Lung (tissue), 12 donors: ENCODE data around the gene SCAMP1. TPM values are rescaled to one million over a fixed set of nuclear protein-coding genes. Genes with fewer than 3 reads are reported as not detected.
"Not testable (repeated sequence)": the region's sequence is repeated elsewhere in the genome, so short reads cannot be mapped to it uniquely, and the experiment has no call there.

ENCODE experiments used
- ATAC-seq: fragments of 200-7000 bp; cut with Tn5 transposase; one replicate; pipeline ENCODE4 v1.9.1; 2020; ENCODE audit warnings: moderate number of reproducible peaks; ENCODE audit not compliant: insufficient read depth, low FRiP score
- DNase-seq, 3 donors: peaks; one replicate each; pipeline ENCODE4 v3.0.0-alpha.2; 2013 to 2017
- H3K27ac ChIP-seq, 2 donors: one replicate each; pipeline ENCODE4 v1.5.1; 2013; ENCODE audit warnings: mild to moderate bottlenecking in 2 of 2, moderate library complexity in 2 of 2, control low read depth in 1 of 2, inconsistent platforms in 1 of 2, low read depth in 1 of 2, low read length in 1 of 2
- H3K27me3 ChIP-seq, 3 donors: one replicate each; pipeline ENCODE4 v1.5.1; 2013; ENCODE audit warnings: low read length in 2 of 3; ENCODE audit not compliant: control insufficient read depth in 3 of 3, insufficient read depth in 3 of 3
- H3K36me3 ChIP-seq, 4 donors: one replicate each; pipeline ENCODE4 v1.5.1; 2013; ENCODE audit warnings: low read length in 4 of 4, mild to moderate bottlenecking in 1 of 4, moderate library complexity in 1 of 4; ENCODE audit not compliant: control insufficient read depth in 4 of 4, insufficient read depth in 4 of 4
- H3K4me1 ChIP-seq, 5 donors: one replicate each; pipeline ENCODE4 v1.5.1; 2013; ENCODE audit warnings: low read length in 5 of 5, mild to moderate bottlenecking in 2 of 5, moderate library complexity in 1 of 5; ENCODE audit not compliant: control insufficient read depth in 5 of 5, insufficient read depth in 5 of 5
- H3K4me3 ChIP-seq: one replicate; pipeline ENCODE4 v1.5.1; 2013; ENCODE audit warnings: mild to moderate bottlenecking, control low read depth, moderate library complexity
- H3K9ac ChIP-seq, 2 donors: one replicate each; pipeline ENCODE4 v1.5.1; 2013; ENCODE audit warnings: low read length in 2 of 2, control low read depth in 1 of 2; ENCODE audit not compliant: insufficient read depth in 1 of 2
- H3K9me3 ChIP-seq, 4 donors: one replicate each; pipeline ENCODE4 v1.5.1; 2013; ENCODE audit warnings: low read length in 3 of 4, mild to moderate bottlenecking in 1 of 4, moderate library complexity in 1 of 4; ENCODE audit not compliant: control insufficient read depth in 4 of 4, insufficient read depth in 3 of 4
- CTCF ChIP-seq: IDR thresholded peaks from 2 replicates; pipeline ENCODE4 v1.5.1; 2012; ENCODE audit warnings: mild to moderate bottlenecking; ENCODE audit errors: control extremely low read depth, extremely low read depth
- WGBS, 2 donors: extraction: QIAGEN DNeasy Blood & Tissue Kit; methylation state at CpG; one replicate each; pipeline ENCODE4 v1.1.7; 2013; 5-methylcytosine and 5-hydroxymethylcytosine counted together
- polyA plus RNA-seq, 2 donors: library from polyadenylated mRNA; stranded (reverse); fragments of 200-250 nt; gene quantifications; one replicate each; pipeline ENCODE4 v1.2.1, GENCODE V29; 2013
- total RNA-seq, 2 donors: library from RNA; depleted of rRNA in 1 of 2; stranded (reverse); fragments of >200 nt in 1 of 2; gene quantifications; one replicate each; pipeline ENCODE4 v1.2.1, GENCODE V29; 2014 to 2021
- donor health status: control.
- donor health status: control.
- donor health status: Bipolar disorder and iron deficiency.
- donor health status: healthy.
- donor health status: DM: yes; HTN: yes; CAD: no.

Gene SCAMP1
- total and polyA plus RNA-seq, 4 donors: 7.7 to 45.8 (median 16.9) TPM

GRCh38 chr5:78345485-78345884 is 14.9 kb upstream of the SCAMP1 start:
- no peaks in the 10 kb centered on the region for H3K27me3 ChIP-seq
- no peak for ATAC-seq
- H3K4me3 ChIP-seq: no peak overlapping the region
- no peak overlapping the region for H3K9ac ChIP-seq
- WGBS, 2 donors: 30 to 61% methylated on average over 3 of the region's 3 CpGs
- H3K27ac ChIP-seq: no peak overlapping the region
- no peak for TF ChIP-seq CTCF
- DNase-seq: peak; percentile 17 to 56 (median 46)
- H3K36me3 ChIP-seq: no peaks in the 10 kb centered on the region
- H3K9me3 ChIP-seq: no peaks in the 10 kb centered on the region
- H3K4me1 ChIP-seq: peaks cover 0 to 8% (median 0%) of the 10 kb centered on the region in 5 donors

- ATAC-seq: no peak
- 49 to 56% methylated on average over 4 of the region's 4 CpGs for WGBS, 2 donors
Observed at GRCh38 chr5:78353520-78353919, 6.9 kb upstream of the SCAMP1 start.

GRCh38 chr5:78354066-78354670 is 6.2 kb upstream of the SCAMP1 start:
- H3K4me3 ChIP-seq: no peak overlapping the region
- no peak for TF ChIP-seq CTCF
- no peak overlapping the region for H3K27ac ChIP-seq
- no peaks in the 10 kb centered on the region for H3K27me3 ChIP-seq
- DNase-seq: no peak
- H3K4me1 ChIP-seq: peaks cover 0 to 3% (median 2%) of the 10 kb centered on the region in 5 donors
- no peak for ATAC-seq
- H3K36me3 ChIP-seq: peaks cover 0 to 3% (median 0%) of the 10 kb centered on the region in 4 donors
- no peak overlapping the region for H3K9ac ChIP-seq
- 74% methylated on average over 4 of the region's 4 CpGs for WGBS, 2 donors
- H3K9me3 ChIP-seq: no peaks in the 10 kb centered on the region

More at GRCh38 chr5:78353520-78353919, 6.9 kb upstream of the SCAMP1 start:
- Histone ChIP-seq H3K27ac (no peak overlapping the region), H3K4me1 (peaks cover 0 to 1% (median 0%) of the 10 kb centered on the region in 5 donors), H3K4me3 (no peak overlapping the region), H3K27me3 (no peaks in the 10 kb centered on the region), H3K9ac (no peak overlapping the region), H3K9me3 (no peaks in the 10 kb centered on the region), H3K36me3 (peaks cover 0 to 3% (median 0%) of the 10 kb centered on the region in 4 donors)
- no peak for TF ChIP-seq CTCF
- DNase-seq: no peak

GRCh38 chr5:78355561-78355960 is 4.9 kb upstream of the SCAMP1 start:
- WGBS, 2 donors: 92% methylated on average over 2 of the region's 2 CpGs
- H3K27me3 ChIP-seq: no peaks in the 10 kb centered on the region
- H3K9ac ChIP-seq: no peak overlapping the region
- no peak for DNase-seq
- H3K9me3 ChIP-seq: no peaks in the 10 kb centered on the region
- TF ChIP-seq CTCF: no peak
- H3K27ac ChIP-seq: no peak overlapping the region
- peaks cover 0 to 3% (median 0%) of the 10 kb centered on the region in 4 donors for H3K36me3 ChIP-seq
- no peak for ATAC-seq
- no peak overlapping the region for H3K4me3 ChIP-seq
- peaks cover 0 to 7% (median 2%) of the 10 kb centered on the region in 5 donors for H3K4me1 ChIP-seq

GRCh38 chr5:78359455-78359830 is 974 bp upstream of the SCAMP1 start:
- not testable (repeated sequence) for H3K27me3 ChIP-seq, DNase-seq, H3K36me3 ChIP-seq, ATAC-seq, H3K9me3 ChIP-seq
- Histone ChIP-seq H3K4me1 (peaks cover 0 to 17% (median 4%) of the 10 kb centered on the region in 5 donors), H3K27ac (peak overlapping the region; percentile 92 to 98), H3K9ac (peak overlapping the region; percentile 71 to 88), H3K4me3 (peak overlapping the region; percentile 73)
- WGBS, 2 donors: 80 to 82% methylated on average over 19 of the region's 19 CpGs
